Subcutaneous adipose tissue (tissue), 4 donors: ENCODE data around the gene IL17B. TPM values are rescaled to one million over a fixed set of nuclear protein-coding genes. Genes with fewer than 3 reads are reported as not detected.

Source experiments
- CTCF ChIP-seq: fragments of 450-650 bp; IDR thresholded peaks from one replicate; pipeline ENCODE4 v1.5.1; 2016; ENCODE audit warnings: low read depth, mild to moderate bottlenecking, control low read depth, antibody characterized with exemption, moderate library complexity
- total RNA-seq, 4 donors: library from RNA; depleted of rRNA; stranded (reverse); fragments of >200 nt; gene quantifications; one replicate each; pipeline ENCODE4 v1.1.0, GENCODE V29; 2016

The IL17B gene
- total RNA-seq, 4 donors from 2014 or later = not detected

GRCh38 chr5:149362541-149362940, 16.6 kb downstream of the IL17B start:
- TF ChIP-seq CTCF = no peak

- no peak for TF ChIP-seq CTCF
Observed at GRCh38 chr5:149360272-149360671, 18.8 kb downstream of the IL17B start.

- TF ChIP-seq CTCF = no peak
Observed at GRCh38 chr5:149358868-149359495, 20.1 kb downstream of the IL17B start.

GRCh38 chr5:149358294-149358651, 20.8 kb downstream of the IL17B start:
- TF ChIP-seq CTCF = no peak

- TF ChIP-seq CTCF = no peak
Observed at GRCh38 chr5:149357370-149358293, 21.5 kb downstream of the IL17B start, which contains the start of gene PCYOX1L. TSS of gene PCYOX1L (plus strand) at chr5:149358046. CDS start at chr5:149358069, 23 bp downstream.

- no peak for TF ChIP-seq CTCF
Observed at GRCh38 chr5:149356391-149356790, 22.7 kb downstream of the IL17B start.

- TF ChIP-seq CTCF = no peak
Observed at GRCh38 chr5:149355688-149356087, 23.4 kb downstream of the IL17B start.
